Measurements from ENCODE around the gene BCL7A. TPM values are rescaled to one million over a fixed set of nuclear protein-coding genes. Genes with fewer than 3 reads are reported as not detected.
A peak's percentile ranks its signal among the peaks of the same experiment; 100 is the strongest.
"Not testable (repeated sequence)": the region's sequence is repeated elsewhere in the genome, so short reads cannot be mapped to it uniquely, and the experiment has no call there.

The BCL7A gene
- total and polyA plus RNA-seq, 12 donors = 3.4 to 25.7 (median 15.4) TPM

DNA sequence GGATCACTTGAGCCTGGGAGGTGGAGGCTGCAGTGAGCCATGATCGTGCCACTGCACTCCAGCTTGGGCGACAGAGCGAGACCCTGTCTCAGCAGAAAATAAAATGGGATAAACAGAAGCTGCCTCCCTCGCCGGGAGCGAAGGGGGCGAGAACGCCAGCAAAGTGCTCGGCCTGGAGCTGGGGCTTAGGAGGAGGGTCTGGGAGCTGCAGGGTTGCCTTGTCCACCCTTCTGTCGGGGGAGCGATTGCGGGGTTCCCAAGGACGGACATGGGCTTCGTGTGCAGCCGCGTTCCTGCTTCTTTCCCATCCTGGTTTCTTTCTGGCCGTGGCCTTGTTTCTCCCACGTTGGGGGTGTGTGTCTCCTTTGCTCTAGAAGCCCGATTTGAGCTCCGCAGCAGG lies 29.0 kb downstream of the BCL7A start:
- WGBS, 2 donors = 83 to 88% methylated on average over 20 of the region's 20 CpGs
- intact Hi-C loops (cut with DNase I) = loop anchor here in 7 of 10 donors (5.0 to 10.0 kb wide), 5 partner anchors 134 to 154 kb away; partner anchors contain the start of genes B3GNT4 (in 2 of the 7), CFAP251 (in 1 of the 7) and LRRC43 (in 1 of the 7)
- no peak overlapping the region for H3K4me3 ChIP-seq
- DNase-seq = no peak
- H3K36me3 ChIP-seq = peaks cover 0 to 46% (median 10%) of the 10 kb centered on the region in 9 donors
- peaks cover 12 to 33% (median 24%) of the 10 kb centered on the region in 9 donors for H3K4me1 ChIP-seq
- TF ChIP-seq CTCF (IDR thresholded peaks at IDR 0.05) = no peak
- H3K27me3 ChIP-seq = no peaks in the 10 kb centered on the region
- no peaks in the 10 kb centered on the region for H3K9me3 ChIP-seq
- peak in 2 of 8 donors; percentile 1 to 29 for ATAC-seq
- peak overlapping the region; percentile 83 to 91 (median 90) for H3K27ac ChIP-seq

- peak overlapping the region; percentile 83 to 91 (median 90) for H3K27ac ChIP-seq
- DNase-seq (peak; percentile 46 to 76), ATAC-seq (peak; percentile 57 to 88 (median 82))
- no peaks in the 10 kb centered on the region for H3K9me3 ChIP-seq
- intact Hi-C loops (cut with DNase I) = loop anchor here in 7 of 10 donors (5.0 to 10.0 kb wide), 5 partner anchors 133 to 153 kb away; partner anchors contain the start of genes B3GNT4 (in 2 of the 7), CFAP251 (in 1 of the 7) and LRRC43 (in 1 of the 7)
- 7 to 12% methylated on average over 14 of the region's 14 CpGs for WGBS, 2 donors
- H3K27me3 ChIP-seq = no peaks in the 10 kb centered on the region
- H3K4me1 ChIP-seq = peaks cover 12 to 33% (median 24%) of the 10 kb centered on the region in 9 donors
- no peak for TF ChIP-seq CTCF (IDR thresholded peaks at IDR 0.05)
- H3K4me3 ChIP-seq = peak overlapping the region in 1 of 10 donors; percentile 16
- H3K36me3 ChIP-seq = peaks cover 0 to 46% (median 10%) of the 10 kb centered on the region in 9 donors
Measured at GRCh38 chr12:122051231-122051876, 29.7 kb downstream of the BCL7A start.

GRCh38 chr12:122052285-122052684 lies 30.6 kb downstream of the BCL7A start:
- no peak for TF ChIP-seq CTCF (IDR thresholded peaks at IDR 0.05)
- no peak overlapping the region for H3K4me3 ChIP-seq
- H3K27me3 ChIP-seq = no peaks in the 10 kb centered on the region
- ATAC-seq (no peak), DNase-seq (no peak)
- peaks cover 12 to 33% (median 24%) of the 10 kb centered on the region in 9 donors for H3K4me1 ChIP-seq
- H3K9me3 ChIP-seq = no peaks in the 10 kb centered on the region
- intact Hi-C loops (cut with DNase I) = loop anchor here in 7 of 10 donors (5.0 to 10.0 kb wide), 5 partner anchors 133 to 153 kb away; partner anchors contain the start of genes B3GNT4 (in 2 of the 7), CFAP251 (in 1 of the 7) and LRRC43 (in 1 of the 7)
- H3K36me3 ChIP-seq = peaks cover 0 to 46% (median 10%) of the 10 kb centered on the region in 9 donors
- WGBS, 2 donors = 68 to 87% methylated on average over 2 of the region's 2 CpGs
- peak overlapping the region in 9 of 10 donors; percentile 83 to 91 (median 90) for H3K27ac ChIP-seq

DNA sequence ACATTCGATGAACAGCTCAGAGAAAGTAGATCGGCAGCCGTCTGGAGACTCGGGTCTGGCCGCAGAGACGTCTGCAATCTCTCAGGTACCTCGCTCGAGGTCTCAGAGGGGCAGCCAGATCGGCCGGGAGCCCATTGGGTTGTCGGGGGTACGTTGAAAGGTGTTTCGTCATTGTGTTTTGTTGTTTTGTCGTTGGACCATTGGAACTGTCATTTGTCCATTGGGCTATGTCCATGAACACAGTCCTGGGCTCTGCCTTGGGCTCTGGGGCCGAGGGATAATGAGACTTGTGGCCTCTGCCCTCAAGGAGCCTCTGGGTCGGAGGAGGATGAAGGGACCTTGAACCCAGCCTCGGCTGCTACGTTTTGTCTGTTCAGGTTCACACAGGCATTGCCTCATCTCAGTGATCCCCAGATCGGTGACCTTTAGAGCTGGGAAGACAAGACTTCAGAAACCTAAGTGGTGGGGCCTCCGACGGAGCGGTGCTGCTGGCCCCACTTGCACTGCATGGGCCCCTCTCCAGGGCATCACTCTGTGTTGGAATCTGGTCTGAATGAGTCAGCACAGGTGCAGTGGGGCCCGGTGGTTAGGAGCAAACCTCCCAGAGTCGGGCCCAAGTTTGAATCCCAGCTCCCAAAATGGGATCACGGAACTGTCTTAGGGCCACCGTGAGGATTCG lies 33.3 kb downstream of the BCL7A start:
- H3K27ac ChIP-seq = no peak overlapping the region
- intact Hi-C loops (cut with DNase I) = loop anchor here (1.0 to 10.0 kb wide), 10 partner anchors 66 to 150 kb away; partner anchors contain the start of genes B3GNT4 (in 2 of the 10), CFAP251 (in 1 of the 10) and LRRC43 (in 1 of the 10)
- no peaks in the 10 kb centered on the region for H3K27me3 ChIP-seq
- peaks cover 12 to 39% (median 24%) of the 10 kb centered on the region in 9 donors for H3K4me1 ChIP-seq
- 92 to 94% methylated on average over 27 of the region's 27 CpGs for WGBS, 2 donors
- no peak for DNase-seq
- ATAC-seq = no peak
- peaks cover 0 to 57% (median 10%) of the 10 kb centered on the region in 9 donors for H3K36me3 ChIP-seq
- H3K9me3 ChIP-seq = no peaks in the 10 kb centered on the region
- no peak overlapping the region for H3K4me3 ChIP-seq
- no peak for TF ChIP-seq CTCF (IDR thresholded peaks at IDR 0.05)

DNA sequence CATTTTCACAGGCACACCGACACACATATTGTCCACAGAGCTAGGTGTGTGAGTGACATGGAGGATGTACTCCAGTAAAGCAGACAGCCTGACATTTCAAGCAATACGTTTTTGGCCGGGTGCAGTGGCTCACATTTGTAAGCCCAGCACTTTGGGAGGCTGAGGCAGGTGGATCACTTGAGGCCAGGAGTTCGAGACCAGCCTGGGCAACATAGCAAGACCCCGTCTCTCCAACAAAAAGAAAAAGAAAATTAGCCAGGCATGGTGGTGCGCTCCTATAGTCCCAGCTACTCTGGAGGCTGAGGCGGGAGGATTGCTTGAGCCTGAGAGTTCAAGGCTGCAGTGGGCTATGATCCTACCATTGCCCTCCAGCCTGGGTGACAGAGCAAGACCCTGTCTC lies 34.7 kb downstream of the BCL7A start:
- WGBS, 2 donors = 96 to 97% methylated on average over 7 of the region's 7 CpGs
- not testable (repeated sequence) for ATAC-seq, H3K9me3 ChIP-seq, H3K27ac ChIP-seq, H3K4me3 ChIP-seq, DNase-seq, H3K27me3 ChIP-seq
- H3K36me3 ChIP-seq = peaks cover 0 to 62% (median 10%) of the 10 kb centered on the region in 9 donors
- intact Hi-C loops (cut with DNase I) = loop anchor here in 6 of 10 donors (5.0 to 10.0 kb wide), 5 partner anchors 66 to 148 kb away; partner anchors contain the start of genes B3GNT4 (in 1 of the 6), CFAP251 (in 1 of the 6) and LRRC43 (in 1 of the 6)
- peaks cover 3 to 34% (median 17%) of the 10 kb centered on the region in 9 donors for H3K4me1 ChIP-seq

Data from heart right ventricle (tissue), 16 donors.